ENCODE data around the gene KDM7A. TPM values are rescaled to one million over a fixed set of nuclear protein-coding genes. Genes with fewer than 3 reads are reported as not detected.

KDM7A gene
- total and polyA plus RNA-seq, 9 of the 15 experiments (the other 6 are each of a cell fraction or from before 2014, with no cell fraction given), result 0.90 to 8.4 (median 7.0) TPM

GRCh38 chr7:140062528-140063299 is 114.1 kb downstream of the KDM7A start, which contains the start of gene PARP12 (continued):
- TF ChIP-seq RBFOX2 (IDR thresholded peaks at IDR 0.05; ENCODE audit: low read depth, low read length) (peak; percentile 88), HNRNPL (IDR thresholded peaks at IDR 0.05; ENCODE audit: low read depth, low read length) (peak; percentile 58; the same call in 1 of the 2 replicates), MNT (conservative IDR thresholded peaks at IDR 0.05) (peak; percentile 68 to 90; a peak in 3 of 4 replicates), TFAP4 (CRISPR knock-in tag; IDR thresholded peaks at IDR 0.05; ENCODE audit: borderline replicate concordance) (peak; percentile 100), RNF2 (IDR thresholded peaks at IDR 0.05) (peak; percentile 80), ATF3 (IDR thresholded peaks at IDR 0.05) (no peak), ATF3 (CRISPR knock-in tag; conservative IDR thresholded peaks at IDR 0.05) (peak; percentile 85; the same call in 1 of the 2 replicates), TBL1XR1 (IDR thresholded peaks at IDR 0.05; ENCODE audit: low read length in 2 of 2) (0 out of 4 replicates have a peak, but pooled peaks of 1 of the 2 experiments have one; percentile 38), ZBTB2 (IDR thresholded peaks at IDR 0.05) (no peak), CUX1 (CRISPR knock-in tag; IDR thresholded peaks at IDR 0.05) (no peak)

Data from K562 (cell line).